Testis (tissue), 3 donors: ENCODE data around the gene GAPDH. TPM values are rescaled to one million over a fixed set of nuclear protein-coding genes. Genes with fewer than 3 reads are reported as not detected.

Experiments used
- DNase-seq: peaks from one replicate; pipeline ENCODE4 v3.0.0-alpha.2; 2019
- H3K27ac ChIP-seq, 2 donors: fragments of 200-600 bp; sonication (generic); one replicate each; pipeline ENCODE4 v1.5.1; 2019
- H3K27me3 ChIP-seq: fragments of 200-600 bp; sonication (generic); one replicate; pipeline ENCODE4 v1.5.1; 2019
- H3K36me3 ChIP-seq: fragments of 200-600 bp; sonication (generic); one replicate; pipeline ENCODE4 v1.5.1; 2017; ENCODE audit warnings: low read depth; ENCODE audit errors: missing control alignments
- H3K4me1 ChIP-seq: fragments of 200-600 bp; sonication (generic); one replicate; pipeline ENCODE4 v1.5.1; 2019
- H3K4me3 ChIP-seq, 2 donors: fragments of 200-600 bp; sonication (generic); one replicate each; pipeline ENCODE4 v1.5.1; 2017 to 2019
- H3K9me3 ChIP-seq: fragments of 200-600 bp; sonication (generic); one replicate; pipeline ENCODE4 v1.5.1; 2017
- POLR2A ChIP-seq: fragments of 450-650 bp; IDR thresholded peaks from one replicate; pipeline ENCODE4 v1.6.1; 2017; ENCODE audit warnings: antibody characterized with exemption, mild to moderate bottlenecking, moderate library complexity
- WGBS, 2 donors: methylation state at CpG; one replicate each; pipeline ENCODE4 v1.1.5; 2018; 5-methylcytosine and 5-hydroxymethylcytosine counted together
- intact Hi-C: fragments of 100-400 bp; cut with DNase I; formaldehyde crosslinking; loops from one replicate; pipeline ENCODE4 v1.15.1; 2023; ENCODE audit warnings: low total_unique reads
- polyA plus RNA-seq: library from polyadenylated mRNA; stranded (reverse); fragments of 350-450 nt; fragmentation: Illumina TruSeq; extraction: RNeasy Lipid Tissue Mini Kit (QIAGEN cat#74804); gene quantifications from one replicate; pipeline ENCODE4 v1.2.3, GENCODE V29; 2014; ENCODE audit warnings: low read depth, low replicate concordance; ENCODE audit not compliant: insufficient read depth
- total RNA-seq, 2 donors: library from RNA; depleted of rRNA; stranded (reverse); fragments of >200 nt; gene quantifications; one replicate each; pipeline ENCODE4 v1.2.3, GENCODE V29; 2016
- TF ChIP-seq, protein P1 (sequence below), 3 experiments: fragments of 450-650 bp in 2 of 3; fragments of 200-600 bp in 1 of 3; sonication (generic) in 1 of 3; IDR thresholded peaks; one replicate each; pipeline ENCODE4 v1.5.1; 2016 to 2019; ENCODE audit warnings: antibody characterized with exemption in 3 of 3, mild to moderate bottlenecking in 2 of 3, moderate library complexity in 1 of 3

GAPDH gene
- total and polyA plus RNA-seq, 3 donors from 2014 or later: 1,591 to 1,928 (median 1,857) TPM

DNA sequence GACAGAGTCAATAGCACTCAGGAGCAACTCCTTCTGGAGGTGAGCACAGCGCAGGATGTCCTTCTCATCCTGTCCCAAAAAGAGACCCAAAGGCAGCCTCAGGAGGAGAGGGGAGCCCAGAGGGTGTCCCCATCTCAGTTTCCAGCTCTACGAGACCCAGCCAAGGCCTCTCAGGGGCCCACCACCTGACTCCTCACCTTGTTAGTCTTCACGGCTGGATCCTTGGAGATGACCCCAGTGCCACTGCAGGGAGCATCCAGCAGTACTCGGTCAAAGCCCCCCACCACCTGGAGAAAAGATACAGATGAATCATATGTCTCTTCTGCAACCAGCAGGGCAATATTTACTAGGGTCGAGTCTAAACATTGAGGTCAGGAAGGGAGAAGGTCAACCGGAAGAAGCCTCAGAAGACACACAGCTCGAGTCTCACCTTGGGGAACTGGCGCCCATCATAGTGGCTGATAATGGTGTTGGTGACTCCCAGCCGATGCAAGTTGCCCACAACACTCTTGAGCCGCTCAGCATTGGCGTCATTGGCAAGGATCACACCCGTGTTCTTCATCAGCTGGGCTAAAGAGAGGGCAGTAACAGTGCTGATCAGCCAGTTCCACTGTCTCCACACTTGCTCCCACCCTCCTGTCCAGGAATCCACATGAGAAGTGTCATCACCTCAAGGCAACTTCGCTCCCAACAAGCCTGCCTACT lies 26.3 kb downstream of the GAPDH start:
- Histone ChIP-seq H3K36me3 (no peaks in the 10 kb centered on the region), H3K4me3 (no peak overlapping the region), H3K27ac (no peak overlapping the region), H3K4me1 (peaks cover 5% of the 10 kb centered on the region), H3K27me3 (no peaks in the 10 kb centered on the region), H3K9me3 (no peaks in the 10 kb centered on the region)
- intact Hi-C loops: no loop called here
- TF ChIP-seq, protein P1, sequence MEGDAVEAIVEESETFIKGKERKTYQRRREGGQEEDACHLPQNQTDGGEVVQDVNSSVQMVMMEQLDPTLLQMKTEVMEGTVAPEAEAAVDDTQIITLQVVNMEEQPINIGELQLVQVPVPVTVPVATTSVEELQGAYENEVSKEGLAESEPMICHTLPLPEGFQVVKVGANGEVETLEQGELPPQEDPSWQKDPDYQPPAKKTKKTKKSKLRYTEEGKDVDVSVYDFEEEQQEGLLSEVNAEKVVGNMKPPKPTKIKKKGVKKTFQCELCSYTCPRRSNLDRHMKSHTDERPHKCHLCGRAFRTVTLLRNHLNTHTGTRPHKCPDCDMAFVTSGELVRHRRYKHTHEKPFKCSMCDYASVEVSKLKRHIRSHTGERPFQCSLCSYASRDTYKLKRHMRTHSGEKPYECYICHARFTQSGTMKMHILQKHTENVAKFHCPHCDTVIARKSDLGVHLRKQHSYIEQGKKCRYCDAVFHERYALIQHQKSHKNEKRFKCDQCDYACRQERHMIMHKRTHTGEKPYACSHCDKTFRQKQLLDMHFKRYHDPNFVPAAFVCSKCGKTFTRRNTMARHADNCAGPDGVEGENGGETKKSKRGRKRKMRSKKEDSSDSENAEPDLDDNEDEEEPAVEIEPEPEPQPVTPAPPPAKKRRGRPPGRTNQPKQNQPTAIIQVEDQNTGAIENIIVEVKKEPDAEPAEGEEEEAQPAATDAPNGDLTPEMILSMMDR (IDR thresholded peaks at IDR 0.05): no peak
- no peak for TF ChIP-seq POLR2A
- DNase-seq: no peak
- WGBS, 2 donors: 89 to 90% methylated on average over 9 to 13 of the region's 13 CpGs

GRCh38 chr12:6562881-6563280 lies 28.6 kb downstream of the GAPDH start:
- H3K4me3 ChIP-seq: no peak overlapping the region
- 95% methylated on average over 10 of the region's 10 CpGs for WGBS, 2 donors
- H3K36me3 ChIP-seq: no peaks in the 10 kb centered on the region
- peaks cover 8% of the 10 kb centered on the region for H3K4me1 ChIP-seq
- H3K27ac ChIP-seq: no peak overlapping the region
- TF ChIP-seq, protein P1 (IDR thresholded peaks at IDR 0.05): no peak
- no peaks in the 10 kb centered on the region for H3K9me3 ChIP-seq
- intact Hi-C loops: no loop called here
- no peak for DNase-seq
- H3K27me3 ChIP-seq: no peaks in the 10 kb centered on the region

- intact Hi-C loops: no loop called here
- Histone ChIP-seq H3K36me3 (no peaks in the 10 kb centered on the region), H3K27me3 (no peaks in the 10 kb centered on the region)
Measured at GRCh38 chr12:6563448-6564050, 29.2 kb downstream of the GAPDH start.

GRCh38 chr12:6567112-6567670 lies 32.9 kb downstream of the GAPDH start:
- Histone ChIP-seq H3K4me1 (peaks cover 8% of the 10 kb centered on the region), H3K36me3 (no peaks in the 10 kb centered on the region), H3K27me3 (no peaks in the 10 kb centered on the region), H3K9me3 (no peaks in the 10 kb centered on the region), H3K27ac (peak overlapping the region; percentile 22 to 84), H3K4me3 (peak overlapping the region; percentile 65 to 67)
- no peak for TF ChIP-seq POLR2A
- TF ChIP-seq, protein P1 (IDR thresholded peaks at IDR 0.05): no peak
- 34 to 35% methylated on average over 8 of the region's 8 CpGs for WGBS, 2 donors
- DNase-seq: peak; percentile 36
- intact Hi-C loops: no loop called here

More at GRCh38 chr12:6563448-6564050, 29.2 kb downstream of the GAPDH start:
- H3K4me3 ChIP-seq: no peak overlapping the region
- TF ChIP-seq, protein P1 (IDR thresholded peaks at IDR 0.05): peak; percentile 34 to 72 (median 42)
- TF ChIP-seq POLR2A: no peak
- H3K9me3 ChIP-seq: no peaks in the 10 kb centered on the region
- 74 to 81% methylated on average over 8 of the region's 8 CpGs for WGBS, 2 donors
- DNase-seq: peak; percentile 71
- peaks cover 8% of the 10 kb centered on the region for H3K4me1 ChIP-seq
- H3K27ac ChIP-seq: no peak overlapping the region
